Measurements from ENCODE around the gene SPINT3.

- TF ChIP-seq, protein P1, sequence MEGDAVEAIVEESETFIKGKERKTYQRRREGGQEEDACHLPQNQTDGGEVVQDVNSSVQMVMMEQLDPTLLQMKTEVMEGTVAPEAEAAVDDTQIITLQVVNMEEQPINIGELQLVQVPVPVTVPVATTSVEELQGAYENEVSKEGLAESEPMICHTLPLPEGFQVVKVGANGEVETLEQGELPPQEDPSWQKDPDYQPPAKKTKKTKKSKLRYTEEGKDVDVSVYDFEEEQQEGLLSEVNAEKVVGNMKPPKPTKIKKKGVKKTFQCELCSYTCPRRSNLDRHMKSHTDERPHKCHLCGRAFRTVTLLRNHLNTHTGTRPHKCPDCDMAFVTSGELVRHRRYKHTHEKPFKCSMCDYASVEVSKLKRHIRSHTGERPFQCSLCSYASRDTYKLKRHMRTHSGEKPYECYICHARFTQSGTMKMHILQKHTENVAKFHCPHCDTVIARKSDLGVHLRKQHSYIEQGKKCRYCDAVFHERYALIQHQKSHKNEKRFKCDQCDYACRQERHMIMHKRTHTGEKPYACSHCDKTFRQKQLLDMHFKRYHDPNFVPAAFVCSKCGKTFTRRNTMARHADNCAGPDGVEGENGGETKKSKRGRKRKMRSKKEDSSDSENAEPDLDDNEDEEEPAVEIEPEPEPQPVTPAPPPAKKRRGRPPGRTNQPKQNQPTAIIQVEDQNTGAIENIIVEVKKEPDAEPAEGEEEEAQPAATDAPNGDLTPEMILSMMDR (IDR thresholded peaks at IDR 0.05; ENCODE audit: low read depth, low read length, poor library complexity, severe bottlenecking): no peak
- TF ChIP-seq EZH2phosphoT487 (IDR thresholded peaks at IDR 0.05; ENCODE audit: borderline replicate concordance, low read length): no peak
Measured at GRCh38 chr20:45506398-45506797, 9.0 kb downstream of the SPINT3 start.

Data from DOHH2 (cell line).